Glutamatergic neuron (in vitro differentiated cells): ENCODE data around the gene CLDN20. TPM values are rescaled to one million over a fixed set of nuclear protein-coding genes. Genes with fewer than 3 reads are reported as not detected.
A peak's percentile ranks its signal among the peaks of the same experiment; 100 is the strongest.

Experiments used
- DNase-seq: peaks from one replicate; pipeline ENCODE4 v3.0.0; 2022
- H3K27ac Mint-ChIP-seq: one replicate; pipeline ENCODE4 v1.8.0; 2020; ENCODE audit warnings: mild to moderate bottlenecking, mixed read lengths, inconsistent platforms; ENCODE audit not compliant: unreplicated experiment
- H3K27me3 Mint-ChIP-seq: one replicate; pipeline ENCODE4 v1.8.0; 2020; ENCODE audit warnings: mild to moderate bottlenecking, moderate library complexity, mixed read lengths, inconsistent platforms; ENCODE audit not compliant: unreplicated experiment
- H3K36me3 Mint-ChIP-seq: one replicate; pipeline ENCODE4 v1.8.0; 2020; ENCODE audit warnings: mild to moderate bottlenecking, mixed read lengths, inconsistent platforms; ENCODE audit not compliant: unreplicated experiment
- H3K4me1 Mint-ChIP-seq: one replicate; pipeline ENCODE4 v1.8.0; 2020; ENCODE audit warnings: mild to moderate bottlenecking, low read depth, mixed read lengths, inconsistent platforms; ENCODE audit not compliant: unreplicated experiment
- H3K4me3 Mint-ChIP-seq: one replicate; pipeline ENCODE4 v1.8.0; 2020; ENCODE audit warnings: mild to moderate bottlenecking, mixed read lengths, inconsistent platforms; ENCODE audit not compliant: unreplicated experiment
- H3K9me3 Mint-ChIP-seq: one replicate; pipeline ENCODE4 v1.8.0; 2020; ENCODE audit warnings: mild to moderate bottlenecking, moderate library complexity, mixed read lengths, inconsistent platforms; ENCODE audit not compliant: unreplicated experiment
- total RNA-seq: library from RNA; stranded (reverse); fragmentation: NEBNext Ultra II Directional; extraction: Animal tissue kit (Norgen Biotek cat#: 25700); gene quantifications from one replicate; pipeline ENCODE4 v1.2.1, GENCODE V29; 2021; ENCODE audit not compliant: unreplicated experiment
- TF ChIP-seq, protein P1 (sequence below): fragments of 200-600 bp; sonication (generic); IDR thresholded peaks from one replicate; pipeline ENCODE4 v1.5.0; 2021; ENCODE audit not compliant: partially characterized antibody, unreplicated experiment

Gene CLDN20
- total RNA-seq, 1 donor from 2014 or later: not detected

DNA sequence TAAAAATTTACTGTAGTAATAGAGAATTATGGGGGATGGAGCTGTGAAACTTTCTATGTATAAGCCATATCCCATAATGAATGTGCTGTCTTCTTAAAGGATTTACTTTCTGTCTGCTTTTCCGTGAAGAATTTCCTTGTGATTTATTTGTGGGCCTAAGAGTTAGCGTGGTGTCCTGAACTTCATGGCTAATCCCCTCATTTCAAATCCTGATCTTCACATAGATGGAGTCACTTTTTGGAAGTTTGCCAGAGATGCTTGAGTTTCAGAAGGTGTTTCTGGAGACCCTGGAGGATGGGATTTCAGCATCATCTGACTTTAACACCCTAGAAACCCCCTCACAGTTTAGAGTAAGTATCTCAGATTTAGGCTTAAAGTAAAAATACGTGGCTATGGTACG is 19.4 kb upstream of the CLDN20 start:
- Mint-ChIP-seq H3K4me1 (peaks cover 5% of the 10 kb centered on the region), H3K27me3 (peaks cover 2% of the 10 kb centered on the region), H3K4me3 (no peak overlapping the region), H3K27ac (no peak overlapping the region), H3K9me3 (peaks cover 7% of the 10 kb centered on the region), H3K36me3 (peaks cover 12% of the 10 kb centered on the region)
- DNase-seq: no peak
- TF ChIP-seq, protein P1, sequence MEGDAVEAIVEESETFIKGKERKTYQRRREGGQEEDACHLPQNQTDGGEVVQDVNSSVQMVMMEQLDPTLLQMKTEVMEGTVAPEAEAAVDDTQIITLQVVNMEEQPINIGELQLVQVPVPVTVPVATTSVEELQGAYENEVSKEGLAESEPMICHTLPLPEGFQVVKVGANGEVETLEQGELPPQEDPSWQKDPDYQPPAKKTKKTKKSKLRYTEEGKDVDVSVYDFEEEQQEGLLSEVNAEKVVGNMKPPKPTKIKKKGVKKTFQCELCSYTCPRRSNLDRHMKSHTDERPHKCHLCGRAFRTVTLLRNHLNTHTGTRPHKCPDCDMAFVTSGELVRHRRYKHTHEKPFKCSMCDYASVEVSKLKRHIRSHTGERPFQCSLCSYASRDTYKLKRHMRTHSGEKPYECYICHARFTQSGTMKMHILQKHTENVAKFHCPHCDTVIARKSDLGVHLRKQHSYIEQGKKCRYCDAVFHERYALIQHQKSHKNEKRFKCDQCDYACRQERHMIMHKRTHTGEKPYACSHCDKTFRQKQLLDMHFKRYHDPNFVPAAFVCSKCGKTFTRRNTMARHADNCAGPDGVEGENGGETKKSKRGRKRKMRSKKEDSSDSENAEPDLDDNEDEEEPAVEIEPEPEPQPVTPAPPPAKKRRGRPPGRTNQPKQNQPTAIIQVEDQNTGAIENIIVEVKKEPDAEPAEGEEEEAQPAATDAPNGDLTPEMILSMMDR: no peak

DNA sequence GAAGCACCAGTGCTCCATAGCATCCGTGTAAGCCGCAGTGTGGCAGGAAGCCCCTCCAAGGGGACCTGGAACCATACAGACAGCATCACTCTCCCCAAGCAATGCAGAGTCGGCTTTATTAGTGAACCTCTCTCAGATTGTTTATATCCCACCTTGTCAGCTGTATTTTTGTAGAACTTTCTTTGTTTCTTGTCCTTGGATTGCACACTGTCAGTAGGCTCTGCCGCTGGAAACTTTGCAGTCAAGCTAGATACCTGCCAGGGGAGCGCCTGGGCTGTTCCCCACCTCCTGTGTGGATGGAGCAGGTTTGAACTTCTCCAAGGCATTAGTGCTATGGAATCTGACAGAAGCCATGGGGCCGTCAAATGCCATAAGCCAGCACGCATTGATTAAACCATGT is 18.6 kb upstream of the CLDN20 start:
- Mint-ChIP-seq H3K4me3 (no peak overlapping the region), H3K9me3 (peaks cover 4% of the 10 kb centered on the region), H3K36me3 (peaks cover 5% of the 10 kb centered on the region), H3K27ac (peak overlapping the region; percentile 28), H3K27me3 (peaks cover 2% of the 10 kb centered on the region), H3K4me1 (peaks cover under 1% of the 10 kb centered on the region)
- no peak for DNase-seq
- TF ChIP-seq, protein P1: no peak

DNA sequence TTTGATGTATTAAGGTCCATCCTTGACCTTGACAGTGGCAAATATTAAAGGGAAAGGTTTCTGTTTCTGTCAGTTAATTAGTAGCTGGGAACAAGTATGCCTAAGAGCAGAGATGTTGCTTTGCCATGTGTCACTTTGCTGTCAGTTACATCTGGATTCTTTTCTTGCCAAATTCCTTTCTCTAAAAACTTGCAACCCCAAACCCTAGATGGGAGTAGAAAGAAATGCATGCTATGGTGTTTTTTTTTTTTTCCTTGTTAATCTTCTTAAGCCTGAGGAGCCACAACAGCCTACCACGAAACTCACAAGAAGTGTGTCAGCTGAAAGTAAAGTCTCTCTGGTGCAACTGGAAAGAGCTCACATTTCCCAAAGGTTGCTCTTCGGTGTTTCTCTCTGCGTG is 18.0 kb upstream of the CLDN20 start:
- no peaks in the 10 kb centered on the region for H3K4me1 Mint-ChIP-seq
- no peak for DNase-seq
- H3K4me3 Mint-ChIP-seq: no peak overlapping the region
- TF ChIP-seq, protein P1: no peak
- no peak overlapping the region for H3K27ac Mint-ChIP-seq
- H3K9me3 Mint-ChIP-seq: peaks cover 3% of the 10 kb centered on the region
- H3K36me3 Mint-ChIP-seq: no peaks in the 10 kb centered on the region
- peaks cover 2% of the 10 kb centered on the region for H3K27me3 Mint-ChIP-seq

DNA sequence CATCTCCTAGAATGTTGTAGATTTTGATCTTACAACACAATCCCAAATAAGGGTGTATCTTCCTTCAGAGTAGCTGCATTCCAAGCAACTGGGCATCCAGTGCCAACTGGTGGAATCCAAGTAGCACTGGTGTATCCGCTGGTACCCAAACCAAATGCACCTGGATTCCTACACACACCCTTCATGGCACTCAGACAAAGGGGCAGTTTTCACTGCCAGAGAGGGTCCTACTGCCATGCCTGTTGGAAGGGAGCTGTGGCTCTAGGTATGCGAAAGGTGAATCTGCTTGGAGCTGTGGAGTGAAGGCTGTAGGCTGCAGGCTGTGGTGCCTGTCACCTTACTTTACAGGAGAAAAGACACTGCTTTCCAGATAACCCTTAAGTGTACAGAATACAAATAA is 17.0 kb upstream of the CLDN20 start:
- Mint-ChIP-seq H3K4me1 (no peaks in the 10 kb centered on the region), H3K9me3 (peaks cover 2% of the 10 kb centered on the region), H3K36me3 (no peaks in the 10 kb centered on the region), H3K27me3 (peaks cover 2% of the 10 kb centered on the region), H3K27ac (peak overlapping the region; percentile 62), H3K4me3 (no peak overlapping the region)
- TF ChIP-seq, protein P1: no peak
- no peak for DNase-seq

DNA sequence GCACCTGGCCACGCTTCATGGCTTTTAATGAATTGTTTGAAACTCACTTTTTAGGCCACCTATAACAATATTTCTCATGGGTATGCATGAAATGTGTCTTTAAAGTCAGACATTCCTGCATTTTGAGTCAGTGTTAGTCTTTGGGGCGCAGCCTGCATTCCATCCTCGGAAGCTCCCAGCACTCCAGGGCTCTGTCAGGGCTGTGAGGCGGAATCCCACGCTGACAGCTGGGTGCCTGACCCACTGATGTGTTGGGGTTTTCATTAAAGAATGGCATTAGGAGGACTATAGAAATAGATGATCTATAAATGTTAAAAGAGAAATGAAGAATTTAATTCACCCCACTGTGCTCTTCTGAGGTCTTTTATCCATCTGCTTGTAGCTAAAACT is 16.2 kb upstream of the CLDN20 start:
- TF ChIP-seq, protein P1: no peak
- no peak overlapping the region for H3K4me3 Mint-ChIP-seq
- no peaks in the 10 kb centered on the region for H3K4me1 Mint-ChIP-seq
- H3K27ac Mint-ChIP-seq: no peak overlapping the region
- DNase-seq: no peak
- H3K27me3 Mint-ChIP-seq: peaks cover 2% of the 10 kb centered on the region
- H3K36me3 Mint-ChIP-seq: no peaks in the 10 kb centered on the region
- H3K9me3 Mint-ChIP-seq: peaks cover 2% of the 10 kb centered on the region
